GM12875 (cell line): ENCODE data around the gene ASS1.

Source experiments
- H3K4me3 ChIP-seq: one replicate; pipeline ENCODE4 v1.5.1; 2011; ENCODE audit warnings: low read depth, low read length, control low read depth
- CTCF ChIP-seq: IDR thresholded peaks from 2 replicates; pipeline ENCODE4 v1.5.1; 2011; ENCODE audit warnings: low read depth, mild to moderate bottlenecking, control low read depth, inconsistent platforms, low read length, moderate library complexity, borderline replicate concordance; ENCODE audit not compliant: insufficient read depth

The ASS1 gene

GRCh38 chr9:130458027-130458803 lies 13.5 kb downstream of the ASS1 start:
- TF ChIP-seq CTCF: no peak
- H3K4me3 ChIP-seq: no peak overlapping the region

GRCh38 chr9:130458804-130459067 lies 14.0 kb downstream of the ASS1 start:
- H3K4me3 ChIP-seq: no peak overlapping the region
- no peak for TF ChIP-seq CTCF

DNA sequence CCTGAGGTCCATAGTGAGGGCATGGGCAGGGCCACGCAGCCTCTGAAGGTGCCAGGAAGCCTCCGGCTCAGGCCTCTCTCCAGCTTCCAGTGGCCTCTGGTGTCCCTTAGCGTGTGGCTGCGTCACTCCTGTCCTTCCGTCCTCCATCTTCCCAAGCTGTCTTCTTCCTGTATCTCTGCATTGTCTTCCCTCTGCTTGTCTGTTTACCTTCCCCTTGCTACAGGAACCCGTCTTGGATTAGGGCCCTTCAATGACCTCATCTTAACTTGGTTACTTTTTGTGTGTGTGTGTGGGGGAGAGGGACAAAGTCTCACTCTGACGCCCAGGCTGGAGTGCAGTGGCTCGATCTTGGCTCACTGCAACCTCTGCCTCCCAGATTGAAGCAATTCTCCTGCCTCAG lies 14.4 kb downstream of the ASS1 start:
- no peak overlapping the region for H3K4me3 ChIP-seq
- TF ChIP-seq CTCF: no peak

GRCh38 chr9:130459941-130460669 lies 15.3 kb downstream of the ASS1 start:
- H3K4me3 ChIP-seq: no peak overlapping the region
- no peak for TF ChIP-seq CTCF

- peak; percentile 90 for TF ChIP-seq CTCF
- H3K4me3 ChIP-seq: no peak overlapping the region
Observed at GRCh38 chr9:130461218-130461630, 16.5 kb downstream of the ASS1 start.

DNA sequence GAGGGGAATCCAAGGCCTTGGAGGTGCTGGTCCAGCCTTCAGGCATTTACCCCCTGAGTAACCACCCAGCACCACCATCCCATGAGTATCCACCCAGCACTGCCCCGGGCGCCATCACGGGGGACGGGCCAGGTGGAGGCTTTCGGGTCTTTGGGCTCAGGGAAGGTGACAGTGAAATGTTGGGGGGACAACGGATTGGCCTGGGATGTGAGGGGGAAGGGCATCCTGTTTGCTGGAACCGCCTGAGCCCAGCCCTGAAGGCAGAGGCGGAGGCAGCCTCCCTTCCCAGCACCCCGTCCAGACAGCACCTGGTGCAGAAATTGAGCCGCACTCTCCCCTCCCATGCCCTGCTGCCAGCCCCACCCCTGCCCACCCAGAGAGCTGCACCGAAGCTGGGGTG lies 17.0 kb downstream of the ASS1 start:
- H3K4me3 ChIP-seq: no peak overlapping the region
- no peak for TF ChIP-seq CTCF
